C4-2B (cell line): ENCODE measurements around the gene AGBL3.

Experiments used
- CTCF ChIP-seq: fragments of 450-650 bp; conservative IDR thresholded peaks from 2 replicates; pipeline ENCODE4 v1.5.1; 2017; ENCODE audit warnings: mild to moderate bottlenecking
- ZFX ChIP-seq: fragments of 450-650 bp; IDR thresholded peaks from 2 replicates; pipeline ENCODE4 v1.6.1; 2017

GRCh38 chr7:134992626-134993179, 6.4 kb downstream of the AGBL3 start:
- no peak for TF ChIP-seq CTCF
- TF ChIP-seq ZFX, result no peak
